ENCODE data around the gene ST6GALNAC2.
"Not testable (repeated sequence)": the region's sequence is repeated elsewhere in the genome, so short reads cannot be mapped to it uniquely, and the experiment has no call there.

ST6GALNAC2 gene

DNA sequence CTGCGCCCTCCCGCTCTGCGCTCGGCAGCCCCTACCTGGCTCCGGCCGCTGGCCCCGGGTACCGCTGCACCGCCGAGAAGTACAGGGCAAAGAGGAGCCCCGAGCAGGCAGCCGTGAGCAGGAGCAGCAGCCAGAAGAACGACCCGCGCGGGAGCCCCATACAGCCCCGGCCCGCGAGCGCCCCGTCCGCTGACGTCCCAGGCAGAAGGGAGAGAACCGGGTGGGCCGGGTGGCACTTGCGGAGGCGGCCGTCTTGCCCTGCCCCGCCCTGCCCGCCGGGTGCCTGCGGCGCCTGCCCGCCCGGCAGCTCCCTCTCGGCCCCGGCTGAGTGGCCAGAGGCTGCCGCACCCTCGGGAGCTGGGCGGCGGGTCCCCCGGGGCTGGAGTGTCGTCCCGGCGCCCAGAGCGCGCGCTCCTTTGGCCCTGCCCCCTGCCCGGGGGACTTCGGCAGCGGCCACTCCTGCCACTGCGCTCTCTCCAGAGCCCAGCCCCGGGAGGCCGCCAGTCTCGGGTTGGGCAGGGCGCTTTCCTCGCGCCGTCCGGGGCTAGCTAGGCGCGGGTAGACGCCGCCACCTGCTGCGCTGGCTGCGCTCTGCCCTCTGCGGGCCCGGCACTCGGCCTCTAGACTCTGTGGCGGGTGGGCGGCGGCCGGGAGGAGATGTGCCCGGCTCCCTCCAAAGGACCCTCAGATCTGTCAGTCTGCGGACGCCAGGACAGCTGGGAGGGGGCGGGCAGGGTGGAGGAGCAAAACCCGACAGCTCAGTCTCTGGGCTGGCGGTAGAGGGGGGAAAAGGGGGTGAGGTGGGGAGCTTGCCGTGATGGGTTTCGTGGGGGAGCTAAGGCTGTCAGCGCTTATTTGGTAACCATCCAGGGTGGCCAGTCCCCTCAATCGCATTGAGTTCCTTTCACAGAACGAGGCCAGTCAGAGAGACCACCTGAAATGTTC is at the start of gene ST6GALNAC2:
ST6GALNAC2 (minus strand) TSS at position 212 of the 945 bp plus-strand sequence; CDS start at position 160, 52 bp downstream.
- DNase-seq: no peak

DNA sequence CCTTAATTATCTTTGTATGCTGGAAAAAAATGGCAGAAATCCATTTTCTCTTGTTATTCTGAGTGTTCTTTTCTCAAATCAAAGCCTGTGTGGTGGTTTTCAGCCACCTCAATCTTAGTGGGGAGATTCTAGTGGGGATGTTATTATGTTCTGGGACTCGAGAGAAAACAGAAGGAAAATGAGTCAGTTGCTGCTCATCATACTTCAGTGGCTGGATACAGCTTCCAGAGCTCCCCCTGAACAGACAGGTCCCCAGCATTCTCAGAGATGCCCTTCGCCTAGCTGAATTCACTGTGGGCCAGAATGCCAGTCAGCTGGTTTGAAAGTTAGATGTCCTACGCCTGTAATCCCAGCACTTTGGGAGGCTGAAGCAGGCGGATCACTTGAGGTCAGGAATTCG is 49.4 kb upstream of the ST6GALNAC2 start:
- no peak for DNase-seq

DNA sequence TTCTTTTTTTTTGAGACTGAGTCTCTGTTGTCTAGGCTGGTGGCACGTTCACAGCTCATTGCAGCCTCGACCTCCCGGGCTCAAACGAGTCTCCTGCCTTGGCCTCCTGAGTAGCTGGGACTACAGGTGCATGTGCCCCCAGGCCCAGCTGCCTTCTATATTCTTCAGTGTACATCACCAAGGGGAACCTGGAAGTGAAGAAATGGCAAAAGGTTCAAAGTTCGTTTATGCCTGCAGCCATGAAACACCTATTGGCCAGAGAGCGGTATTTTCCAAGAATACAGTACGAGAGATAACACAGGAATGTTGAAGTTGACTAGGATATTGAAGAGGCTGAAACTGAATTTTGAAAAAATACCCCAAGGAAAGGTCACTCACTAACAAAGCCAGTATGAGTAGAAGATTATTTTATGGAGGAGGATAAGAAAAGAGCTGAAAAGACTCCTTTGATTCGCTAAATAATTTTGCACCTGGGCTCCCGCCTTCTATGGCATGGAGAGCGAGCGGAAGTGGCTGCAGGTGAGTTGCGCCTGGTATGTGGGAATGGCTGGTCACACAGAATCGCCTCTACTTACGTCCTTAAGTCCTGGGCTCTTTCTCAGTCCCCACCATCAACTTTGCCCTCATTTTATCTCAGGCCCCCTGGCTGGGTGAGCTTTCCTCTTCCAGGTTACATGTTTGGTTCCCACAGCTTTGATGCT is 48.1 kb upstream of the ST6GALNAC2 start:
- no peak for DNase-seq

DNA sequence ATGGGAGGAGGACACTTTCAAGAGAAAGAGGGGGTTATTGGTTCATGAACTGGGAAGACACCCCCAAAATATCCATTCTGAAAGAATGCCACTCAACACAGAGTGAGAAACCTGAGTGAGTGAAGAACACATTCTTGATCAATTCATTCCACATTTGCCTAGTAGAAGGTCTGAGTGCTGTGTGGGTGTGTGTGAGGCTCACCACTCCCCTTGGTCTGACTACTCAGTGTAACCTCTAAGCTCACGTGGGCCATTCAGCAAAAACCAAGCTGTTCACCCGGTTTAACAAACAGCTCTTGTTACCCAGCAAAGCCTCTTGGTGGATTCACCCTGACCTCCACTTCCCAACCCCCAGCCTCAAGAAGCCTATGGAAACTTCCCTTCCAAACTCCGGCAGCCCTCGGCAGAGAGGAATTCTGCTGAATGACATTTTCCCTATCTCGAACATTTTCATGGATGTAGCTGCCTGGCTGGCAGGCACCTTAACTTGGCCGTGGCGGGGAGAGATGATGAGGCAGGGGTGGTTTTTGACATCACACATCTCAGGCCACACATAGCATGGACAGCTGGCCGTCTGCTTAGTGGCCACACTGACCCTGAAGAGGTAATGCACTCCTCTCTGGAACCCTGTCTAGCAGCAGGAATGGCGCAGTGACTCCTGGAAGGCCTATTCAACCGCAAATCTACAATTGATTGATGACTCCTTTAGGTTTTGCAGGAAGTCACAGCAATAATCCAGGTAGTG is 46.3 kb upstream of the ST6GALNAC2 start:
- no peak for DNase-seq

DNA sequence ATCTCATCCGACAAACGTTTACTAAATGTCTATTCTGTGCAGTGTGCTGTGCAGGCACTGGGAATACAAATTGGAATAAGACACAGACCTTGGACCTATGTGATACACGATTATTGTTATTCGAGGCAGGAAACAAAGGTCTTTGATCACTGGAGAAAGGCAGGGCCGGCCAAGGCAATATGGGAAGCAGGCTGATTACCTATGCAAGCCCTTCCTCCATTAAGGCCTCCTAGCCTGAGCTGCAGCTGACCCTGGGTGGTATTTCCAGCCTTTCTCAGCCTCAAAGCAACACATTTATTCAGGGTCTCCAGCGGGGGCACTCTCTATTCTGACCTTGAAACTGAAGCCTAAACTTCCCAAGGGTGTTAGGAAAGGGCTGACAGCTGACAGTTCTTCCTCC is 44.5 kb upstream of the ST6GALNAC2 start:
- no peak for DNase-seq

DNA sequence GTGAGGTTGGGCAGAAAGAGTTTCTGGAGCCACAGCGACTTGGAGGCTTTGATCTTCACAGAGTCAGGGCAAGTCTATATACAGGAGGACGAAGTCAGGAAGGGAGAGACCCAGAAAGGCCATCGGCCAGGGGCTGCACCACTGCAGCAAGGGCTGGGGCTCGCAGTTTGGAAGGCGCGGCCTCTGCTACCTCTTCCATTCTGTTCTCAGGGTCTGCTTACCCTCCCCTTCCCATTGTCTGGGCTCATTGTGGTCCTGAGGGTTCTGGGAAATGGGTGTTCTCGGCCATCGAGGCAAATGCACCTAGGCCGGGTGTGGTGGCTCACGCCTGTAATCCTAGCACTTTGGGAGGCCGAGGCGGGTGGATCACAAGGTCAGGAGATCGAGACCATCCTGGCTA is 41.9 kb upstream of the ST6GALNAC2 start:
- no peak for DNase-seq

DNA sequence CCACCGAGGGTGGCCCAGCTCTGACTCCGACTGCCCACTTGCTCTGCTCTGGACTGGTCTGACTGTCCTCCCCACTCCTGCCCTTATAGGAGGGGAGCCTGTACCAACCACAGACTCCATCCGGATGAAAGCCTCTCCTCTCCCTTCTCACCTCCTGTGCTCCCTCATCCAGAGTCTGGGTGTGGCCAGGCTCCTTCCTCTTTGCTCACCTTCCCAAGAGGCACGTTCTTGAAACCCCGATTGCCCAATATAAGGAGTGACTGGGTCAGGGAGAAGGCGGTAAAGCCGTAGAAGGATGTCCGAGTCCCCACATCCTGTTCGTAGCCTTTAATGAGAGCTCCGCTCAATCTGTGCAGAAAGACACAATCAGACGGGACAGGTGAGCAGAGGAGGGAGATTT is 40.8 kb upstream of the ST6GALNAC2 start:
- DNase-seq: no peak

DNA sequence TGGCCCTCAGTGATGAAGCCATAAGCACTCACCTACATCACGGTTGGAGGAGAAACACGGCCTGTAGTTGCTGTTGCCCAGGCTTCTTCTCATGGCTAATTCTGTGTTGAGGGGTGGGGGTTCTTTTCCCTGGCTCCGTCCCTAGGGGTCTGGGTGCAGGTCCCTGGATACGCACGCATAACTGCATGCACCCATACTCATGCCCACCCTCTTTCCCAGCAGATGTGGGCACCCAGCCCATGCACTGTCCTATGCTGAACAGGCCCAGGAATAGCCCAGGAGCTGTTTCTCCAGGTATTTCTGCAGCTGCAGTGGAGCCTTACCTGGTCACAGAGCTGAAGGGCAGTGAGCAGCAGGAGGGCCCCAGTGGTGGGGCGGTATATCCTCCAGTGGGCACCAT is 39.8 kb upstream of the ST6GALNAC2 start:
- DNase-seq: no peak

DNA sequence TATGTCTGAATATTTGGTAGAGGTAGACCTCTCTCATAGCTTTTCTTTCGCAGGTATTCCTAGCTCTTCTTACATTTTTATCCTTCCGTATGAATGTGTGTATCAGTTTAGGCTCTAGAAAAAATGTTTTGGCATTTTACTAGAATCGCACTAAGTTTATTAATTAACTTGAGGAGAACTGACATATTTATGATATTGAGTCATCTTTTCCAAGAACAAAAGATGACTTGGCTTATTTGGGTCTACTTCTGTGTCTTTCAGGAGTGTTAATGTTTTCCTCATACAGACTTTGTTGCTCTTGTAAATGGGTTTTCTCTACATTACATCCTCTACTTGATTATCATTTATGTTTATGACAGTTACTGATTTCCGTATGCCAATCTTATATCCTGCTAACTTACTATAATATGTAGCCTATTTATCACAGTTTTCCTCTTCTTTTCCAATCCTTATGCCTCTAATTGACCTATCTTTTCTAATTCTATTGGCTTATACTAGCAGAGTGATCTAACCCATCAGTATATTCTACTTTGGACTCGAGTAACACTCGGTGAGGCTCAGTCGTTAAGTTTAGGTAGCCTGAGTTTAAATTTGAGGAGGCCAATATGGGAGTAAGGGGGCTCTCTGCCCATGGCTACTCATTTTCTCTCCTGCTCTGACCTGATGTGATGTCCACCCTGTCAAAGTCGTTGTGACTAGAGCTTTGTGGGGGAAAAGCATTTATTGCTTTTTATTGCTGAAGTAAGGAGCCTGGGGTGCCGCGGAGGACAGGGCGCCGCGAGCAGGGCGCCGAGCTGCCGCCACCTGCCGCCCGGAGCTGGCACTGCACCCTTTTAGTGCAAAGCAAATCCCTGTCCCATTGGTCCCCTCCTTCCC is 37.8 kb upstream of the ST6GALNAC2 start:
- DNase-seq: peak; percentile 22

DNA sequence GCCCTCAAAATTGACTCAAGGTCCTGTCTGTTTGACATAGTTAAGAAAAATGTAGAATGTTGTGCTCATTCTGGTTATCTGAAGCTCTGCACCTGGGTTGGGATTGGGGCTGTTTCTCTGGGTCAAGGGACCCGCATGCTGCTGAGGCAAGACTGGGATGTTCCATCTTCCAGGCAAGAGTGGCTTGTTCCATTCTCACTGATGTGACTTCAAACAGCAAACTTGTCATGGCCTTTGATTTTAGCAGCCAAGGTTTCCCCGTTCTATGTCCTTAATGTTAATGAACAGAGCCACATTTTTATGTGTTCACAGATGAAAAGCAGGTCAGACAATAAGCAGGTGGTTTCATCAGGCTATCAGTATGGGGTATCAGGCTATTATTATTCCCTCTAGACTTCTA is 32.2 kb upstream of the ST6GALNAC2 start:
- DNase-seq: no peak

DNA sequence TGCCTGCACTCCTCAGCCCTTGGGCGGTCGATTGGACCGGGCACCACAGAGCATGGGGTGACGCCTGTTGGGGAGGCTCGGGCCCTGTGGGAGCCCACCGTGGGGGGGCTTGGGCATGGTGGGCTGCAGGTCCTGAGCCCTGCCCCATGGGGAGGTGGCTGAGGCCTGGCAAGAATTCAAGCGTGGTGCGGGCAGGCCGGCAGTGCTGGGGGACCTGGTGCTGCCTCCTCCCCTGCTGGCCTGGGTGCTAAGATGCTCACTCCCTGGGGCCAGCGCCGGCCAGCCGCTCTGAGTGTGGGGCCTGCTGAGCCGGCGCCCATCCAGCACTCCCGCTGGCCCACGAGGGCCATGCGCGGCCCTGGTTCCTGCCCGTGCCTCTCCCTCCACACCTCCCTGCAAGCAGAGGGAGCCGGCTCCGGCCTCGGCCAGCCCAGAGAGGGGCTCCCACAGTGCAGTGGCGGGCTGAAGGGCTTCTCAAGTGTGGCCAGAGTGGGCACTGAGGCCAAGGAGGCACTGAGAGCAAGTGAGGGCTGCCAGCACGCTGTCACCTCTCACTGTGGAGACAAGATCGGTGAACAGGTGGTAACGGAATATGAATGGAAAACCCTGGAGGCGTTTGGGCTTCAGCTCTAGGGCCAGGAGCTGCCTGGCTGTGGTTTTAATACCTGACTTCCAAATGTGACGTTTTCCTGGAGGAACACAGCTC is 29.4 kb upstream of the ST6GALNAC2 start:
- no peak for DNase-seq

DNA sequence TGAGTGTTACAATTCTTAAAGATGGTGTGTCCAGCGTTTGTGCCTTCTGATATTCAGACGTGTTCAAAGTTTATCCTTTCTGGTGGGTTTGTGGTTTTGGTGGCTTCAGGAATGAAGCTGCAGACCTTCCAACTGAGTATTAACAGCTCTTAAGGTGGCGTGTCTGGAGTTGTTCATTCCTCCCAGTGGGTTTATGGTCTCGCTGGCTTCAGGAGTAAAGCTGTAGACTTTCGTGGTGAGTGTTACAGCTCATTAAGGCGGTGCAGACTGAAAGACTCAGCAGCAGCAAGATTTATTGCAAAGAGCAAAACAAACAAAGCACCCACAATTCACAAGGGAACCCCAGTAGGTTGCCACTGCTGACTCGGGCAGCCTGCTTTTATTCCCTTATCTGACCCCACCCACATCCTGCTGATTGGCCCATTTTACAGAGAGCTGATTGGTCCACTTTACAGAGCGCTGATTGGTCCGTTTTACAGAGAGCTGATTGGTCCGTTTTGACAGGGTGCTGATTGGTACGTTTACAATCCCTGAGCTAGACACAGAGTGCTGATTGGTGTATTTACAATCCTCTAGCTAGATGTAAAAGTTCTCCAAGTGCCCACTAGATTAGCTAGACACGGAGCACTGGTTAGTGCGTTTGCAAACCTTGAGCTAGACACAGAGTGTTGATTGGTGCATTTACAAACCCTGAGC is 28.6 kb upstream of the ST6GALNAC2 start:
- not testable (repeated sequence) for DNase-seq

DNA sequence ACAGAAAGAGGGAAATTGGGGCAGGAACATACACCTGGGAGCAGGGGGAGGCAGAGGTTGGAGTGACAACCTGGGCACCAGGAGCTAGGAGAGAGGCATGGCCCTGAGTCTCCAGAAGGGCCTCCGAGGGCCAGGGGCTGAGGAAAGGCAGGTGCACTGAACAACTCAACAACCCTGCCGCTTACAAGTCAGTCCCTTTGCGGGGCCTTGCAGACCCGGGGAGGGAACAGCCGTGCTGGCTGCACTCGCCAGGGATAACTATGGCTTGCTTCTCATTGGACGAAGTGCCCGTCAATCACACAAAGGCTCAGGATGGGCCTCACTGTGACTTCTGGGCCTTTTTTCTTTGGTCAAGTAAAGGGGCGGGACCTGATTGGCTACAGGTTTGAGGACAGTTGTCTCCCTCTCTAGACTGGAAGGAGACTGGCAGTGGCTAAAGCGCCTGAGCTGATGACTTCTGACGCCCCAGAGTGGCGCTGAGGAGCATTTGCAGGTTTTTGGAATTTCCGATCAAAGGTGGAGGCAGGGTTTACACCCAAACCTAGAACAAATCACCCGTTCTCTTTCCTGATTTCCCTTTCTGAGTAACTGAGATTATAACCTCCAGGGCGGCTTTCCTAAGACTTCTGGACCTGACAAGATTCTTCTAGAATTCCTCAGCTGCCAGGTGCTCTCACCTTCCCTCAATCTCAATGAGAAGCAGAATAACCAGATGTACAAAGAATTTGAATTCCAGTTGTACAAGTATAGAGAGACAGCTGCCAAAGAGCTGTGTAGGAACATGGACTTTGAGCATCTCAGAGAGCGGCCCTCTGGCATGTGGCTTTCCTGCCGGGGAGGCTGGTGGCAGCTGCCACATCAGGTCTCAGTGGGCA is 27.6 kb upstream of the ST6GALNAC2 start:
- no peak for DNase-seq

DNA sequence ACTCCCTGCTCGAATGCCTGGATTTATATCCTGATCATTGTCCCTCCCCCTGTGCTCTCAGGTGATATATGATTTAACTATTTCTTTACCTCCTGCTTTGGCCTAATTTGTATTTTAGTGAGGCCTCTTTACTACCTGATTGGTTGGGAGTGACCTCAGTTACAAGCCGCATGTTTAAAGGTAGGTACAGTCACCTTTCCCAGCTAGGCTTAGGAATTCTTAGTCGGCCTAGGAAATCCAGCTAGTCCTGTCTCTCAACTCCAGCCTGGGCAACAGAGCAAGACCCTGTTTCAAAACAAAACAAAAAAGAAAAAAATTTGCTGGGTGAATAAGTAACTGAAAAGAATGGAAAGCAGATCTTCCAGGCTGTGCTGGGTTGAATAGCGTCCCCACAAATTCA is 26.8 kb upstream of the ST6GALNAC2 start:
- DNase-seq: no peak

DNA sequence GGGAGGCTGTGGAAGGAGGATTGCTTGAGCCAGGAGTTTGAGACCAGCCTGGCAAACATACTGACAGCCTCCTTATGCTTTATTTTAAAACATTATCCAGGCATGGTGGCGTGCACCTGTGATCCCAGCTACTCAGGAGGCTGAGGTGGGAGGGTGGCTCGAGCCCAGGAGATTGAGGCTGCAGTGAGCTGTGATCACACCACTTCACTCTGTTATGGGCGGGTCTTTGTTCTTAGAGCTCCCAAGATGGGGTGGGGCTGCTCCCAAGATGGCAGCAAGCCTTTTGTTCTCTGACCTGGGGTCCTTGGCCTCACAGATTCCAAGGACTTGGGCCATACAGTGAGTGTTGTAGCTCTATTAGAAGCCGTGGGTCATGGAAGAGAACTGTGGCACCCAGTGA is 26.1 kb upstream of the ST6GALNAC2 start:
- no peak for DNase-seq

DNA sequence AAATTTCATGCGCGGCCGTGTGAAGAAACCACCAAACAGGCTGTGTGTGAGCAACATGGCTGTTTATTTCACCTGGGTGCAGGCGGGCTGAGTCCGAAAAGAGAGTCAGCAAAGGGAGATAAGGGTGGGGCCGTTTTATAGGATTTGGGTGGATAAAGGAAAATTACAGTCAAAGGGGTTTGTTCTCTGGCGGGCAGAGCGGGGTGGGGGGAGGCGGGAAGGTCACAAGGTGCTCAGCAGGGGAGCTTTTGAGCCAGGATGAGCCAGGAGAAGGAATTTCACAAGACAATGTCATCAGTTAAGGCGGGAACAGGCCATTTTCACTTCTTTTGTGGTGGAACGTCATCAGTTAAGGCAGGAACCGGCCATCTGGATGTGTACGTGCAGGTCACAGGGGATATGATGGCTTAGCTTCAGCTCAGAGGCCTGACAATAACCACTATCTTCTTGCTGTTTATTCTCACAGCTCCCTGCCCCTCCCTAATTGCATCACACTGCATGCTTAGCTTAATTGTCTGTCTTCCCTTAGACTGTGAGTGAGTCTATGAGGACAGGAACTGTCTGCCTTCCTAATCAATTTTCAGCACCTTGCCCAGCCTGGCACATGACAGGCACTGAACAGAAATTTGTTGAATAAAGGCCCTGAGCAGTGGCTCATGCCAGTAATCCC is 25.6 kb upstream of the ST6GALNAC2 start:
- DNase-seq: not testable (repeated sequence)

DNA sequence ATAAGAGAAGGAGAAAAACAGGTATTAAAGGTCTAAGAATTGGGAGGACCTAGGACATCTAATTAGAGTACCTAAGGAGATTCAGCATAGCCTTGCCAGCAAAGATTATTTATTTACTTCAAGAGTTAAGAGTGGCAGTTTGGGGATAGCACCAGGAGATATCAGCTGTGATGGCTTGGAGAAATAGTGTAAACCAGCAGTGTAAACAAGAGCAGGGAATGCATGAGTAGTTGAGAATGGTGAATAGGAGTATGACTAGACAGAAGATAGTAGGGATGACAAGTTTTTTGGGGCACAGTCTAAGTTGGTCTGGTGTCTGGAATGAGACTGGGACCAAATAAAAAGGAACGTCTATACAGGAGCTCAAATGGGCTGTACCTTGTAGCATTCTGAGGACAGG is 21.0 kb upstream of the ST6GALNAC2 start:
- not testable (repeated sequence) for DNase-seq

DNA sequence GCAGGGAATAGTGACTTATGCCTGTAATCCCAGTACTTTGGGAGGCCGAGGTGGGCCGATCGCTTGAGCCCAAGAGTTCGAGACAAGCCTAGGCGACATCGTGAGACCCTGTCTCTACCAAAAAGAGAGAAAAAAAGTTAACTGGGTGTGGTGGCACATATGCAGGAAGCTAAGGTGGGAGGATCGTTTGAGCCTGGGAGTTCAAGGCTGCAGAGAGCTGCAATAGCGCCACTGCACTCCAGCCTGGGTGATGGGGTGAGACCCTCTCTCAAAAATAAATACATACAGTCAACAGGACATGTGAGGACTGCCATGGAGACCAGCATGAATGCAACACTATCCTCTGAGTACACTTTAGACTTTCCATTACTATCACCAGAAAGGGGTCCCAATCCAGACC is 15.4 kb upstream of the ST6GALNAC2 start:
- no peak for DNase-seq

DNA sequence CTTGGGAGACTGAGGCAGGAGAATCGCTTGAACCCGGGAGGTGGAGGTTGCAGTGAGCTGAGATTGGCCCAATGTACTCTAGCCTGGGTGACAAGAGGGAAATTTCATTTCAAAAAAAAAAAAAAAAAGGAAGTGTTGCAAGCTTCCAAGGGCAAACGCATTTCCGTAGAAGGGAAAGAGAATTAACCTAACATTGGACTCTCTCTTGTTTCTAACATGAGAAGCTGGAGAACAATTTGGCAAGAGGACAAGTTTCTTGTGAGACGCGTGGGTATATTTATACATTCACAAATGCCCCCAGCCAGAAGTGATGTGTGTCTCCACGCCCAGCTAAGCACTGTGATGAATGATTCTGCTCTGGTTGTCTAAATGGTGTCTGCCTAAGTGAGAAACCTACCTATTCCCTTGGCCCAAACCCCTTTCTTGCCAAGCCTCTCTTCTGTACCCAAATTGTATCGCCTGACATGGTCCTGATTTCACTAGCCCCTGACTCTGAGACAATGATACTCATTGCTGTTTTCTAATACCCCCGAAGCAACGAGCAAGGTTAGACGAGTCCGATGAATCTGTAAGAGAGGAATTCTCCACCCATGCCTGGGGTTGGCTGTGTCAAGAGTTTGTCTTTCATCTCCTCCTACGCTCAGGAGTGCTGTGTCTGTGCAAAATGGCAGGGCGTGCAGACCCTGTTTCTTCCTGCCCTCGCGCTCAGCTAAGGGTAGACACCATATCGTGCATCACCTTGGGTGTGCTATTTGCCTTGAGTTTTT is 14.2 kb upstream of the ST6GALNAC2 start:
- DNase-seq: no peak
